ENCODE data around the gene ITGA6.

DNA sequence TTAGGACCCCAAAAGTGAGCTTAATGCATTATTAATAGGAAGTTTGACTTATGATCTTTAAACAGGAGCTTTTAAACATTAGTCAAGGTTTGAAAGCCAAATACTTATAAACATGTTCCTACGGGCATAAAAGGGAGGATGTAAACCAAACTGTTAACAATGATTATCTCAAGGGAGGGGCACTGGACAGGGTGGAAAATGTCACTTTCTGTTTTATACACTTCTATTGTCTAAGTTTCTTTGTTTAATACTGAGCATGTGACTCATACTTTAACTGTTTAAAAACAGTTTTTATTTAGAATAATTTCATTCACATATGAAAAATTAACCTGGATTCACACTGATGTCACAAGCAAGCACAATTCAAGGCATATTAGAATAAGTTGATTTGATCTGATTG, 18.3 kb upstream of the ITGA6 start:
- TF ChIP-seq POLR2AphosphoS5 (IDR thresholded peaks at IDR 0.05; ENCODE audit: low read depth, low read length) (no peak), CTCF (IDR thresholded peaks at IDR 0.05) (no peak), TCF7L2 (IDR thresholded peaks at IDR 0.05; ENCODE audit: low read depth, low read length) (no peak), REST (IDR thresholded peaks at IDR 0.05; ENCODE audit: insufficient read depth in 1 of 2, low read depth in 2 of 2, low read length in 1 of 2) (no peak)
